GM12878 (cell line): ENCODE results near the gene CSK.

Experiments used
- TAF1 ChIP-seq: IDR thresholded peaks from 2 replicates; pipeline ENCODE4 v1.6.1; 2011; ENCODE audit warnings: mild to moderate bottlenecking, low read depth, low read length, borderline replicate concordance
- TARDBP ChIP-seq: IDR thresholded peaks from 2 replicates; pipeline ENCODE4 v1.6.1; 2016; ENCODE audit warnings: borderline replicate concordance
- ZNF207 ChIP-seq: fragments of 450-650 bp; IDR thresholded peaks from 2 replicates; pipeline ENCODE4 v1.6.1; 2014; ENCODE audit warnings: antibody characterized with exemption, mild to moderate bottlenecking, borderline replicate concordance
- TF ChIP-seq, protein P1 (sequence below): IDR thresholded peaks from 2 replicates; pipeline ENCODE4 v1.6.1; 2012; ENCODE audit warnings: low read depth, low read length, improper control_type of control experiment

DNA sequence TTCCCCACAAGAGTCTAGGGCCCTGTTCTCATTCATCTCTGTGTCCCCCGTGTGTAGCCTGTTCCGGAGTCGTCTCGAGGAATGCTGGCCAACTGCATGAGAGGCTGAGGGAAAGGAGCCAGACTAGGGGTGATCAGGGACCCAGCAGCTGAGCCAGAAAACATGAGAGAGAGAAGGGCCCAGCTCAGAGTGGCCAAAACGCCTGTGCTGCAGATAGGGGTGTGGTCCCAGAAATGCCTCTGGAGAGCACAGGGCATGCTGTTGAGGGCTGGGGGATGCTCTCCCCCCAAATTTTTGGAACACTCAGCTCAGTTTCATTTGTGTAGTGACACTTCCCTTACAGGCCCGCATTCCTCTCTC, 19.1 kb upstream of the CSK start:
- TF ChIP-seq TARDBP (no peak), TAF1 (no peak), ZNF207 (no peak)
- TF ChIP-seq, protein P1, sequence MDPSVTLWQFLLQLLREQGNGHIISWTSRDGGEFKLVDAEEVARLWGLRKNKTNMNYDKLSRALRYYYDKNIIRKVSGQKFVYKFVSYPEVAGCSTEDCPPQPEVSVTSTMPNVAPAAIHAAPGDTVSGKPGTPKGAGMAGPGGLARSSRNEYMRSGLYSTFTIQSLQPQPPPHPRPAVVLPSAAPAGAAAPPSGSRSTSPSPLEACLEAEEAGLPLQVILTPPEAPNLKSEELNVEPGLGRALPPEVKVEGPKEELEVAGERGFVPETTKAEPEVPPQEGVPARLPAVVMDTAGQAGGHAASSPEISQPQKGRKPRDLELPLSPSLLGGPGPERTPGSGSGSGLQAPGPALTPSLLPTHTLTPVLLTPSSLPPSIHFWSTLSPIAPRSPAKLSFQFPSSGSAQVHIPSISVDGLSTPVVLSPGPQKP: no peak
